Sigmoid colon (tissue), 7 donors: ENCODE data around the gene KCNQ5. TPM values are rescaled to one million over a fixed set of nuclear protein-coding genes. Genes with fewer than 3 reads are reported as not detected.

Experiments used
- DNase-seq: peaks from one replicate; pipeline ENCODE4 v3.0.0-alpha.2; 2019
- H3K27ac ChIP-seq, 4 donors: fragments of 200-600 bp; sonication (generic); one replicate each; pipeline ENCODE4 v1.5.1; 2016 to 2019; ENCODE audit warnings: mild to moderate bottlenecking in 1 of 4
- H3K27me3 ChIP-seq, 3 donors: fragments of 200-600 bp; sonication (generic); one replicate each; pipeline ENCODE4 v1.5.1; 2019; ENCODE audit warnings: mild to moderate bottlenecking in 1 of 3
- H3K36me3 ChIP-seq, 4 donors: fragments of 200-600 bp; sonication (generic); one replicate each; pipeline ENCODE4 v1.5.1; 2016 to 2019
- H3K4me1 ChIP-seq, 4 donors: fragments of 200-600 bp; sonication (generic); one replicate each; pipeline ENCODE4 v1.5.1; 2017 to 2019
- H3K4me3 ChIP-seq, 4 donors: fragments of 200-600 bp; sonication (generic); one replicate each; pipeline ENCODE4 v1.5.1; 2017 to 2019; ENCODE audit warnings: mild to moderate bottlenecking in 2 of 4, moderate library complexity in 1 of 4
- H3K9me3 ChIP-seq, 4 donors: fragments of 200-600 bp in 3 of 4; sonication (generic) in 3 of 4; one replicate each; pipeline versions ENCODE4 v1.5.1 to v1.6.1; 2013 to 2019
- EP300 ChIP-seq, 4 donors: sonication (generic); formaldehyde crosslinking; IDR thresholded peaks; one replicate each; pipeline ENCODE4 v1.6.1; 2017; ENCODE audit warnings: antibody characterized with exemption in 4 of 4
- POLR2A ChIP-seq, 2 donors: fragments of 450-650 bp; IDR thresholded peaks; one replicate each; pipeline ENCODE4 v1.6.1; 2016; ENCODE audit warnings: antibody characterized with exemption in 2 of 2, mild to moderate bottlenecking in 2 of 2, moderate library complexity in 2 of 2
- POLR2AphosphoS5 ChIP-seq, 4 donors: sonication (generic); formaldehyde crosslinking; IDR thresholded peaks; one replicate each; pipeline ENCODE4 v1.6.1; 2017; ENCODE audit warnings: antibody characterized with exemption in 4 of 4
- WGBS, 2 donors: extraction: QIAGEN DNeasy Blood & Tissue Kit; methylation state at CpG; one replicate each; pipeline ENCODE4 v1.1.7; 2013; 5-methylcytosine and 5-hydroxymethylcytosine counted together
- intact Hi-C: fragments of 100-400 bp; cut with DNase I; formaldehyde crosslinking; loops from one replicate; pipeline ENCODE4 v1.15.1; 2023
- polyA plus RNA-seq, 3 donors: library from polyadenylated mRNA; stranded (reverse); fragments of 200-250 nt; gene quantifications; one replicate each; pipeline ENCODE4 v1.2.3, GENCODE V29; 2013
- total RNA-seq, 4 donors: library from RNA; depleted of rRNA; stranded (reverse); fragments of >200 nt; gene quantifications; one replicate each; pipeline ENCODE4 v1.1.0, GENCODE V29; 2016
- TF ChIP-seq, protein P1 (sequence below), 4 experiments: fragments of 450-650 bp in 3 of 4; fragments of 200-600 bp in 1 of 4; IDR thresholded peaks; one replicate each; pipeline ENCODE4 v1.5.1; 2016 to 2019; ENCODE audit warnings: antibody characterized with exemption in 4 of 4, mild to moderate bottlenecking in 3 of 4, moderate library complexity in 2 of 4
- donor health status: healthy with polysubstance abuse.
- donor health status: Bipolar disorder and iron deficiency.
- donor health status: healthy.

The KCNQ5 gene
- total and polyA plus RNA-seq, 7 donors: 0.49 to 2.1 (median 1.1) TPM; not detected in 2

DNA sequence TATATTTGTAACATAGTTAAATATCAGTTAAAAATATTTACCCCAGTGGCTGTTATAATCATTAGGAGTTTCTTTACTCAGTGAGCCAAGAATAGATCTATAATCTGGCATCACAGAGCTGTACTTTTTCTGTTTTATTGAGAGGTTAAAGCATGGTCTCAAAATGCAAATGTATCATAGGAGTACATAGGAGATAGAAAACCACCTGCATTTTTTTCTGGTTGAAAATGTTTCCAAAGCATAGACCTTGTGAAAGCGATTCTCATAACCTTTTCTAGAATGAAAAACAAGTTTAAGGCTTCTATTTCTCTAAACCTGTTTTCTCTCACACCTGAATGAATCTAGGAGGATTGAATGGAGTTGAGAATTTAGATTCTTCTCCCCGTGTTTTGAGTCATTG is 14.4 kb downstream of the KCNQ5 start:
- H3K4me1 ChIP-seq: no peaks in the 10 kb centered on the region
- DNase-seq: no peak
- TF ChIP-seq POLR2A (IDR thresholded peaks at IDR 0.05): no peak
- no peak for TF ChIP-seq POLR2AphosphoS5 (IDR thresholded peaks at IDR 0.05)
- TF ChIP-seq EP300 (IDR thresholded peaks at IDR 0.05): no peak
- TF ChIP-seq, protein P1, sequence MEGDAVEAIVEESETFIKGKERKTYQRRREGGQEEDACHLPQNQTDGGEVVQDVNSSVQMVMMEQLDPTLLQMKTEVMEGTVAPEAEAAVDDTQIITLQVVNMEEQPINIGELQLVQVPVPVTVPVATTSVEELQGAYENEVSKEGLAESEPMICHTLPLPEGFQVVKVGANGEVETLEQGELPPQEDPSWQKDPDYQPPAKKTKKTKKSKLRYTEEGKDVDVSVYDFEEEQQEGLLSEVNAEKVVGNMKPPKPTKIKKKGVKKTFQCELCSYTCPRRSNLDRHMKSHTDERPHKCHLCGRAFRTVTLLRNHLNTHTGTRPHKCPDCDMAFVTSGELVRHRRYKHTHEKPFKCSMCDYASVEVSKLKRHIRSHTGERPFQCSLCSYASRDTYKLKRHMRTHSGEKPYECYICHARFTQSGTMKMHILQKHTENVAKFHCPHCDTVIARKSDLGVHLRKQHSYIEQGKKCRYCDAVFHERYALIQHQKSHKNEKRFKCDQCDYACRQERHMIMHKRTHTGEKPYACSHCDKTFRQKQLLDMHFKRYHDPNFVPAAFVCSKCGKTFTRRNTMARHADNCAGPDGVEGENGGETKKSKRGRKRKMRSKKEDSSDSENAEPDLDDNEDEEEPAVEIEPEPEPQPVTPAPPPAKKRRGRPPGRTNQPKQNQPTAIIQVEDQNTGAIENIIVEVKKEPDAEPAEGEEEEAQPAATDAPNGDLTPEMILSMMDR (IDR thresholded peaks at IDR 0.05): no peak
- no peak overlapping the region for H3K4me3 ChIP-seq
- H3K27me3 ChIP-seq: no peaks in the 10 kb centered on the region
- no peak overlapping the region for H3K27ac ChIP-seq
- intact Hi-C loops: no loop called here
- no peaks in the 10 kb centered on the region for H3K36me3 ChIP-seq
- 68 to 71% methylated on average over 2 of the region's 2 CpGs for WGBS, 2 donors
- no peaks in the 10 kb centered on the region for H3K9me3 ChIP-seq

DNA sequence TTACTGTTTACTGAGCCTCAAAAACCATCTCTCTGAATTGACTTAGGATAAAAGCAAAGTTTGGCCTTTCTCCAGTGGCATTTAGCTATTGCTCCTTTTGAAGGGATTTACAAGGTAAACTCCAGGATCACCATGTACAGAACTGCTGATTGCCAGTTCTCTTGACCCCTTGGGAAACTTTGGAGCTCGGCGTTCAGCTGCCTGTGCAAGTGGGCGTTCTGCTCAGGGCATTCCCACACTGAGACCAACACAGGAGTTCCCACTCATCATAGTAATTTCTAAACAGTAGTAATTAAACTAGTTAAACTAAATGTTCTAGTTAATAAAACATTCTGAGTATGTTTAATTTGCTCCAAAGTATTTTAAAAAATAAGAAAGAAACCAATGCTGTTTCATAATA is 14.9 kb downstream of the KCNQ5 start:
- H3K36me3 ChIP-seq: no peaks in the 10 kb centered on the region
- intact Hi-C loops: no loop called here
- WGBS, 2 donors: 76 to 80% methylated on average over 3 of the region's 3 CpGs
- no peaks in the 10 kb centered on the region for H3K4me1 ChIP-seq
- no peak overlapping the region for H3K4me3 ChIP-seq
- no peak overlapping the region for H3K27ac ChIP-seq
- DNase-seq: no peak
- H3K9me3 ChIP-seq: no peaks in the 10 kb centered on the region
- no peak for TF ChIP-seq POLR2AphosphoS5 (IDR thresholded peaks at IDR 0.05)
- no peak for TF ChIP-seq EP300 (IDR thresholded peaks at IDR 0.05)
- no peak for TF ChIP-seq POLR2A (IDR thresholded peaks at IDR 0.05)
- TF ChIP-seq, protein P1 (IDR thresholded peaks at IDR 0.05): no peak
- no peaks in the 10 kb centered on the region for H3K27me3 ChIP-seq

DNA sequence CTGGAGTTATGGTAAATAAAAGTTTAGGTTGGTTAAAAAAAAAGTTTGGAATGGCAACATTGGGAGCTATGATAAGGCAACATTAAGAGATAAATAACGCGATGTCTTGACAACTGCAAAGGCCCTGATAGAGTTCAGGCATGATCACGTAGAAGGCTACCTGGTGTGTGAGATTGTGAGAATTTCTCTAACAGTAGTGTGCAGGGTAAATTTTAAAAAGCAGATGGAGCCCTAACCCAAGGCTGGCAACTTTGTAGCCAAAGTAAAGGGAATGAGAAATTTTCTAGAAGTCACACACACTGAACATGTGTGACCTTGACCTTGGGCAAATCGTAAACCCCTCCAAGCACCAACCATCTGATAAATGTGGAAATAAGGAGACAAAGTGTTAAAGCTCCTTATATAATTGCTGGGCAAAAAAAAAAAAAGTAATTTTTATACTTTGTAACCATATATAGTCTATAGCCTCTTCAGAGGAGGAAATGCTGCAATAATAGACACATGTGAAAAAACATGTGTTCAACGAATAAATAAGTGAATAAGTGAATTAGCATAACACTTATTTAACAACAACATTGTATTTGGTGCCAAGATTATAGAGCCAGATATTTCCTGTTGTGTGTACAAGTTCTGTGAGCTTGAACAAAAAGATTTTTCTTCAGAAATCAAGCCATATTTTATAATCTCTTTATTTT is 18.2 kb downstream of the KCNQ5 start:
- Histone ChIP-seq H3K4me1 (no peaks in the 10 kb centered on the region), H3K9me3 (no peaks in the 10 kb centered on the region), H3K4me3 (no peak overlapping the region), H3K27ac (no peak overlapping the region), H3K27me3 (no peaks in the 10 kb centered on the region), H3K36me3 (no peaks in the 10 kb centered on the region)
- TF ChIP-seq EP300 (IDR thresholded peaks at IDR 0.05): no peak
- TF ChIP-seq POLR2AphosphoS5 (IDR thresholded peaks at IDR 0.05): no peak
- no peak for TF ChIP-seq POLR2A (IDR thresholded peaks at IDR 0.05)
- TF ChIP-seq, protein P1 (IDR thresholded peaks at IDR 0.05): no peak
- intact Hi-C loops: no loop called here
- WGBS, 2 donors: 68 to 81% methylated on average over 5 of the region's 5 CpGs
- DNase-seq: no peak

- intact Hi-C loops: no loop called here
- Histone ChIP-seq H3K27ac (no peak overlapping the region), H3K4me1 (no peaks in the 10 kb centered on the region), H3K27me3 (no peaks in the 10 kb centered on the region), H3K9me3 (no peaks in the 10 kb centered on the region), H3K36me3 (no peaks in the 10 kb centered on the region), H3K4me3 (no peak overlapping the region)
- TF ChIP-seq, protein P1 (IDR thresholded peaks at IDR 0.05): no peak
- TF ChIP-seq POLR2AphosphoS5 (IDR thresholded peaks at IDR 0.05) (no peak), POLR2A (IDR thresholded peaks at IDR 0.05) (no peak), EP300 (IDR thresholded peaks at IDR 0.05) (no peak)
- no peak for DNase-seq
Observed at GRCh38 chr6:72640615-72640930, 18.7 kb downstream of the KCNQ5 start.

DNA sequence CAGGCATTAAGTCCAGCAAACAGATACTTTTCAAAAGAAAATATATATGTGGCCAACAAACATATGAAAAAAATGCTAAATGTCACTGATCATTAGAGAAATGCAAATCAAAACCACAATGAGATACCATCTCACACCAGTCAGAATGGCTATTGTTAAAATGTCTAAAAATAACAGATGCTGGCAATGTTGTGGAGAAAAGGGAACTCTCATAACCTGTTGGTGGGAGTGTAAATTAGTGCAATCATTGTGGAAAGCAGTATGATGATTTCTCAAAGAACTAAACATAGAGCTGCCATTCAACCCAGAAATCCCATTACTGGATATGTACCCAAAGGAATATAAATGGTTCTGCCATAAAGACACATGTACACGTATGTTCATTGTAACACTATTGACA is 20.6 kb downstream of the KCNQ5 start:
- 86 to 91% methylated on average over 1 of the region's 1 CpG for WGBS, 2 donors
- no peak overlapping the region for H3K4me3 ChIP-seq
- intact Hi-C loops: no loop called here
- DNase-seq: no peak
- TF ChIP-seq EP300 (IDR thresholded peaks at IDR 0.05) (no peak), POLR2A (IDR thresholded peaks at IDR 0.05) (no peak), POLR2AphosphoS5 (IDR thresholded peaks at IDR 0.05) (no peak)
- TF ChIP-seq, protein P1 (IDR thresholded peaks at IDR 0.05): no peak
- H3K4me1 ChIP-seq: no peaks in the 10 kb centered on the region
- H3K36me3 ChIP-seq: no peaks in the 10 kb centered on the region
- no peak overlapping the region for H3K27ac ChIP-seq
- H3K9me3 ChIP-seq: no peaks in the 10 kb centered on the region
- no peaks in the 10 kb centered on the region for H3K27me3 ChIP-seq
